Right renal cortex interstitium (tissue), 3 donors: ENCODE data around the gene AKAP12. TPM values are rescaled to one million over a fixed set of nuclear protein-coding genes. Genes with fewer than 3 reads are reported as not detected.

ENCODE experiments used
- DNase-seq, 3 donors: peaks; one replicate each; pipeline ENCODE4 v3.0.0-alpha.2; 2013; ENCODE audit warnings: low read depth in 3 of 3, low spot score in 2 of 3
- polyA plus RNA-seq, 3 donors: library from polyadenylated mRNA; unstranded; fragments of 120-200 nt; gene quantifications; one replicate each; pipeline ENCODE4 v1.2.1, GENCODE V29; 2013; ENCODE audit not compliant: insufficient read length in 3 of 3

AKAP12 gene
- 100 to 1,000 TPM; 157 to 182 (median 166) TPM for polyA plus RNA-seq

GRCh38 chr6:151239603-151240035 lies at the start of gene AKAP12:
AKAP12 (plus strand) TSS chr6:151239967; CDS start chr6:151240563, 596 bp downstream.
- no peak for DNase-seq

GRCh38 chr6:151191527-151191926 lies 48.2 kb upstream of the AKAP12 start:
- no peak for DNase-seq

- DNase-seq: no peak
These were observed 43.2 kb upstream of the AKAP12 start for GRCh38 chr6:151196555-151196954.

- no peak for DNase-seq
These were observed 42.2 kb upstream of the AKAP12 start for GRCh38 chr6:151197556-151197955.

- DNase-seq: no peak
These were observed 39.8 kb upstream of the AKAP12 start for GRCh38 chr6:151199991-151200390.

GRCh38 chr6:151205721-151206600 lies 33.8 kb upstream of the AKAP12 start:
- DNase-seq: no peak

GRCh38 chr6:151207674-151208073 lies 32.1 kb upstream of the AKAP12 start:
- no peak for DNase-seq

- DNase-seq: no peak
These were observed 30.5 kb upstream of the AKAP12 start for GRCh38 chr6:151209071-151209831.

- DNase-seq: no peak
These were observed 28.7 kb upstream of the AKAP12 start for GRCh38 chr6:151211075-151211474.

- DNase-seq: no peak
These were observed 26.4 kb upstream of the AKAP12 start for GRCh38 chr6:151213352-151213751.

GRCh38 chr6:151215999-151216398 lies 23.8 kb upstream of the AKAP12 start:
- no peak for DNase-seq

- DNase-seq: no peak
These were observed 23.0 kb upstream of the AKAP12 start for GRCh38 chr6:151216804-151217203.

GRCh38 chr6:151219192-151219591 lies 20.6 kb upstream of the AKAP12 start:
- no peak for DNase-seq

- DNase-seq: no peak
These were observed 15.7 kb upstream of the AKAP12 start for GRCh38 chr6:151224076-151224475.

GRCh38 chr6:151225919-151226318 lies 13.8 kb upstream of the AKAP12 start:
- DNase-seq: no peak

- no peak for DNase-seq
These were observed 10.9 kb upstream of the AKAP12 start for GRCh38 chr6:151228788-151229400.

- no peak for DNase-seq
These were observed 10.1 kb upstream of the AKAP12 start for GRCh38 chr6:151229401-151230276.

GRCh38 chr6:151230277-151230577 lies 9.5 kb upstream of the AKAP12 start:
- DNase-seq: no peak

GRCh38 chr6:151232899-151233298 lies 6.9 kb upstream of the AKAP12 start:
- DNase-seq: no peak

- no peak for DNase-seq
These were observed 6.0 kb upstream of the AKAP12 start for GRCh38 chr6:151233731-151234130.
